ENCODE data around the gene EIF4G3.

EIF4G3 gene

GRCh38 chr1:21126324-21126723 lies 50.4 kb downstream of the EIF4G3 start:
- TF ChIP-seq CTCF (conservative IDR thresholded peaks at IDR 0.05; ENCODE audit: low read depth, low read length), result no peak
- no peak for DNase-seq (ENCODE audit: low read depth)
- H3K4me3 ChIP-seq (ENCODE audit: low read depth, low read length), result no peak overlapping the region

GRCh38 chr1:21124846-21125245 lies 51.9 kb downstream of the EIF4G3 start:
- no peak for TF ChIP-seq CTCF (conservative IDR thresholded peaks at IDR 0.05; ENCODE audit: low read depth, low read length)
- DNase-seq (ENCODE audit: low read depth), result peak; percentile 58
- H3K4me3 ChIP-seq (ENCODE audit: low read depth, low read length), result no peak overlapping the region

- DNase-seq (ENCODE audit: low read depth), result no peak
- no peak for TF ChIP-seq CTCF (conservative IDR thresholded peaks at IDR 0.05; ENCODE audit: low read depth, low read length)
- no peak overlapping the region for H3K4me3 ChIP-seq (ENCODE audit: low read depth, low read length)
Measured at GRCh38 chr1:21123287-21123948, 53.3 kb downstream of the EIF4G3 start.

- no peak for DNase-seq (ENCODE audit: low read depth)
- TF ChIP-seq CTCF (conservative IDR thresholded peaks at IDR 0.05; ENCODE audit: low read depth, low read length), result no peak
- no peak overlapping the region for H3K4me3 ChIP-seq (ENCODE audit: low read depth, low read length)
Measured at GRCh38 chr1:21121764-21122471, 54.8 kb downstream of the EIF4G3 start.

- no peak for DNase-seq (ENCODE audit: low read depth)
- no peak for TF ChIP-seq CTCF (conservative IDR thresholded peaks at IDR 0.05; ENCODE audit: low read depth, low read length)
Measured at GRCh38 chr1:21118167-21118566, 58.5 kb downstream of the EIF4G3 start.

GRCh38 chr1:21117597-21118001 lies 59.1 kb downstream of the EIF4G3 start:
- TF ChIP-seq CTCF (conservative IDR thresholded peaks at IDR 0.05; ENCODE audit: low read depth, low read length), result no peak
- H3K4me3 ChIP-seq (ENCODE audit: low read depth, low read length), result no peak overlapping the region
- DNase-seq (ENCODE audit: low read depth), result no peak

More at GRCh38 chr1:21118167-21118566, 58.5 kb downstream of the EIF4G3 start:
- H3K4me3 ChIP-seq (ENCODE audit: low read depth, low read length), result no peak overlapping the region

- TF ChIP-seq CTCF (conservative IDR thresholded peaks at IDR 0.05; ENCODE audit: low read depth, low read length), result no peak
- H3K4me3 ChIP-seq (ENCODE audit: low read depth, low read length), result no peak overlapping the region
- no peak for DNase-seq (ENCODE audit: low read depth)
Measured at GRCh38 chr1:21117159-21117558, 59.5 kb downstream of the EIF4G3 start.
